Head of caudate nucleus (tissue), 42 donors: ENCODE data around the gene UNC119.
"Not testable (repeated sequence)": the region's sequence is repeated elsewhere in the genome, so short reads cannot be mapped to it uniquely, and the experiment has no call there.

Experiments used
- DNase-seq, 42 donors: peaks; one replicate each; pipeline versions ENCODE4 v3.0.0 to v3.0.0-alpha.2; 2020 to 2021; ENCODE audit warnings: mixed read lengths in 7 of 42
- intact Hi-C: fragments of 100-400 bp; cut with DNase I; formaldehyde crosslinking; loops from one replicate; pipeline ENCODE4 v1.15.0; 2022

UNC119 gene

GRCh38 chr17:28528327-28529012 is 24.0 kb downstream of the UNC119 start:
- intact Hi-C loops = no loop called here
- DNase-seq = no peak

- no peak for DNase-seq
Observed at GRCh38 chr17:28527859-28528258, 24.6 kb downstream of the UNC119 start.

GRCh38 chr17:28527181-28527681 is 25.2 kb downstream of the UNC119 start:
- no peak for DNase-seq
- intact Hi-C loops = no loop called here

More at GRCh38 chr17:28527859-28528258, 24.6 kb downstream of the UNC119 start:
- intact Hi-C loops = no loop called here

GRCh38 chr17:28526381-28526780 is 26.0 kb downstream of the UNC119 start:
- intact Hi-C loops = no loop called here

GRCh38 chr17:28524476-28525424 is 27.7 kb downstream of the UNC119 start:
- DNase-seq = no peak
- intact Hi-C loops = loop anchor here (2.0 kb wide), 1 partner anchor 30 kb away; no protein-coding TSS in a partner anchor

More at GRCh38 chr17:28526381-28526780, 26.0 kb downstream of the UNC119 start:
- no peak for DNase-seq

- intact Hi-C loops = loop anchor here (2.0 kb wide), 1 partner anchor 31 kb away; no protein-coding TSS in a partner anchor
- DNase-seq = no peak
Observed at GRCh38 chr17:28523876-28524275, 28.5 kb downstream of the UNC119 start.

- DNase-seq = no peak
- intact Hi-C loops = no loop called here
Observed at GRCh38 chr17:28523186-28523585, 29.2 kb downstream of the UNC119 start.

GRCh38 chr17:28522281-28522680 is 30.1 kb downstream of the UNC119 start:
- intact Hi-C loops, DNase-seq: not testable (repeated sequence)

- DNase-seq = no peak
- intact Hi-C loops = no loop called here
Observed at GRCh38 chr17:28521311-28522085, 30.9 kb downstream of the UNC119 start.

GRCh38 chr17:28520687-28521086 is 31.7 kb downstream of the UNC119 start:
- intact Hi-C loops = no loop called here
- no peak for DNase-seq

- intact Hi-C loops = no loop called here
- DNase-seq = no peak
Observed at GRCh38 chr17:28519236-28519635, 33.2 kb downstream of the UNC119 start.

GRCh38 chr17:28518578-28518977 is 33.8 kb downstream of the UNC119 start:
- intact Hi-C loops = no loop called here

GRCh38 chr17:28518132-28518531 is 34.3 kb downstream of the UNC119 start:
- intact Hi-C loops = no loop called here
- no peak for DNase-seq

More at GRCh38 chr17:28518578-28518977, 33.8 kb downstream of the UNC119 start:
- no peak for DNase-seq

- intact Hi-C loops = no loop called here
- DNase-seq = no peak
Observed at GRCh38 chr17:28515518-28515917, 36.9 kb downstream of the UNC119 start.

- intact Hi-C loops = no loop called here
- DNase-seq = no peak
Observed at GRCh38 chr17:28514561-28515002, 37.8 kb downstream of the UNC119 start.

- intact Hi-C loops = no loop called here
- no peak for DNase-seq
Observed at GRCh38 chr17:28513476-28513875, 38.9 kb downstream of the UNC119 start.

GRCh38 chr17:28511858-28512461 is 40.5 kb downstream of the UNC119 start:
- DNase-seq = no peak
- intact Hi-C loops = no loop called here

GRCh38 chr17:28509789-28510188 is 42.6 kb downstream of the UNC119 start:
- intact Hi-C loops = no loop called here
- peak in 7 of 42 donors; percentile 5 to 45 (median 22) for DNase-seq
